Measurements from ENCODE around the gene PUM1. TPM values are rescaled to one million over a fixed set of nuclear protein-coding genes. Genes with fewer than 3 reads are reported as not detected.

Gene PUM1
- total RNA-seq, 1 donor from 2014 or later: 143 TPM

DNA sequence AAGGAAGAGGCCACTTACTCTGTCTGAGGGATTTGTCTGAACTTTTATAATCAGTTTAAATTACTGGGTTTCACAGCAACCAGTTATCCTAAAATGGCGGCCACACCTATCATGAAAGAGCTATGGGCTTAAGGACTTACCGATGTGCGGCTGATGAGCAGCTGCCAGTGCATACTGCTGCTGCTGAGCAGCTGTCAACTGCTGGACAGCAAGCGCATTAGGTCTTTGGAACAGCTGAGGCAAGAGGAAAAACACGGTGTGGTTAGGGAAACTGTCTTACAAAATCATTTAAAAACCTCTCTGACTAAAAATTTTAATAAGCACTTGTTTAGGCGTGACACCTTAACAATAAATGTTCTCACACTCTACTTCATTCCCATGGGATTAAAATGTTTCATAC is 84.3 kb downstream of the PUM1 start:
- peaks cover 18% of the 10 kb centered on the region for H3K36me3 Mint-ChIP-seq (ENCODE audit: low read depth, unreplicated experiment)

DNA sequence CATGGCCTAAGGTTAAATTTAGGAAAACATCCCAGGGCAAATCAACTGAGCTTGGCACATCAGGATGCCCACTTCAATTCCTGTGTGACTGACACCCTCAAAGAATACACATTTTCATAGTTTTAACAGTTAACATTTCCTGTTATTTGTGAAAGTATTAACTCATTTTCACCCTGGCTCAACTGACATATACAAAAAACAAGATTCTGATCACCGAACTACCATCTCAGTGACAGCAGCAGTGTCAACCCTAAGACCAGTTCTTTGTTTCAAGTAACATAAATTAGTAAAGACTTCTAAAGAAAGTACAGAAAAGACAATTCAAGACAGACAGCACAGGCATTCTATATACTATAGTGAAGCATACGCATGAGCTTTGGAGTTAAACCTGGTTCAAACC is 88.0 kb downstream of the PUM1 start:
- Mint-ChIP-seq H3K9me3 (ENCODE audit: unreplicated experiment) (no peaks in the 10 kb centered on the region), H3K36me3 (ENCODE audit: low read depth, unreplicated experiment) (peaks cover 20% of the 10 kb centered on the region), H3K27me3 (ENCODE audit: low read depth, unreplicated experiment) (no peaks in the 10 kb centered on the region), H3K27ac (ENCODE audit: unreplicated experiment) (no peak overlapping the region), H3K4me1 (ENCODE audit: low read depth, unreplicated experiment) (peaks cover 42% of the 10 kb centered on the region), H3K4me3 (ENCODE audit: unreplicated experiment) (peak overlapping the region; percentile 8)
- no peak overlapping the region for H3K9ac ChIP-seq (ENCODE audit: low read length)
- no peak for DNase-seq (ENCODE audit: low read depth)
- no peaks in the 10 kb centered on the region for H3K27me3 ChIP-seq (ENCODE audit: insufficient read depth, low read length)
- H3K4me2 ChIP-seq (ENCODE audit: low read length): no peak overlapping the region
- no peak overlapping the region for H3K27ac ChIP-seq (ENCODE audit: low read depth, low read length)
- no peaks in the 10 kb centered on the region for H3K9me3 ChIP-seq (ENCODE audit: insufficient read depth, low read depth, low read length)
- H2AFZ ChIP-seq (ENCODE audit: low read depth, low read length): no peak overlapping the region
- H3K4me3 ChIP-seq (ENCODE audit: insufficient read depth, low read depth, low read length): no peak overlapping the region
- H3K36me3 ChIP-seq (ENCODE audit: insufficient read depth, low read length): peaks cover 29% of the 10 kb centered on the region
- TF ChIP-seq, protein P1, sequence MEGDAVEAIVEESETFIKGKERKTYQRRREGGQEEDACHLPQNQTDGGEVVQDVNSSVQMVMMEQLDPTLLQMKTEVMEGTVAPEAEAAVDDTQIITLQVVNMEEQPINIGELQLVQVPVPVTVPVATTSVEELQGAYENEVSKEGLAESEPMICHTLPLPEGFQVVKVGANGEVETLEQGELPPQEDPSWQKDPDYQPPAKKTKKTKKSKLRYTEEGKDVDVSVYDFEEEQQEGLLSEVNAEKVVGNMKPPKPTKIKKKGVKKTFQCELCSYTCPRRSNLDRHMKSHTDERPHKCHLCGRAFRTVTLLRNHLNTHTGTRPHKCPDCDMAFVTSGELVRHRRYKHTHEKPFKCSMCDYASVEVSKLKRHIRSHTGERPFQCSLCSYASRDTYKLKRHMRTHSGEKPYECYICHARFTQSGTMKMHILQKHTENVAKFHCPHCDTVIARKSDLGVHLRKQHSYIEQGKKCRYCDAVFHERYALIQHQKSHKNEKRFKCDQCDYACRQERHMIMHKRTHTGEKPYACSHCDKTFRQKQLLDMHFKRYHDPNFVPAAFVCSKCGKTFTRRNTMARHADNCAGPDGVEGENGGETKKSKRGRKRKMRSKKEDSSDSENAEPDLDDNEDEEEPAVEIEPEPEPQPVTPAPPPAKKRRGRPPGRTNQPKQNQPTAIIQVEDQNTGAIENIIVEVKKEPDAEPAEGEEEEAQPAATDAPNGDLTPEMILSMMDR (IDR thresholded peaks at IDR 0.05; ENCODE audit: insufficient read depth, low read depth, low read length): no peak
- TF ChIP-seq EZH2 (IDR thresholded peaks at IDR 0.05; ENCODE audit: insufficient read depth, low read length): no peak
- H3K79me2 ChIP-seq (ENCODE audit: insufficient read depth, low read length): peaks cover 79% of the 10 kb centered on the region
- no peak for FAIRE-seq
- peaks cover 5% of the 10 kb centered on the region for H3K4me1 ChIP-seq (ENCODE audit: insufficient read depth, low read length)
- peaks cover 91% of the 10 kb centered on the region for H4K20me1 ChIP-seq (ENCODE audit: insufficient read depth, low read length)

More for the DNA sequence above, 84.3 kb downstream of the PUM1 start:
- Histone ChIP-seq H3K27ac (ENCODE audit: low read depth, low read length) (no peak overlapping the region), H4K20me1 (ENCODE audit: insufficient read depth, low read length) (peaks cover 97% of the 10 kb centered on the region), H2AFZ (ENCODE audit: low read depth, low read length) (no peak overlapping the region), H3K4me1 (ENCODE audit: insufficient read depth, low read length) (peaks cover 9% of the 10 kb centered on the region), H3K9ac (ENCODE audit: low read length) (no peak overlapping the region), H3K36me3 (ENCODE audit: insufficient read depth, low read length) (peaks cover 30% of the 10 kb centered on the region), H3K27me3 (ENCODE audit: insufficient read depth, low read length) (no peaks in the 10 kb centered on the region), H3K4me2 (ENCODE audit: low read length) (no peak overlapping the region), H3K79me2 (ENCODE audit: insufficient read depth, low read length) (peaks cover 96% of the 10 kb centered on the region), H3K4me3 (ENCODE audit: insufficient read depth, low read depth, low read length) (no peak overlapping the region), H3K9me3 (ENCODE audit: insufficient read depth, low read depth, low read length) (no peaks in the 10 kb centered on the region)
- FAIRE-seq: no peak
- Mint-ChIP-seq H3K4me1 (ENCODE audit: low read depth, unreplicated experiment) (peaks cover 50% of the 10 kb centered on the region), H3K27ac (ENCODE audit: unreplicated experiment) (no peak overlapping the region), H3K9me3 (ENCODE audit: unreplicated experiment) (no peaks in the 10 kb centered on the region), H3K4me3 (ENCODE audit: unreplicated experiment) (no peak overlapping the region), H3K27me3 (ENCODE audit: low read depth, unreplicated experiment) (no peaks in the 10 kb centered on the region)
- DNase-seq (ENCODE audit: low read depth): no peak
- TF ChIP-seq EZH2 (IDR thresholded peaks at IDR 0.05; ENCODE audit: insufficient read depth, low read length): no peak
- TF ChIP-seq, protein P1 (IDR thresholded peaks at IDR 0.05; ENCODE audit: insufficient read depth, low read depth, low read length): no peak

DNA sequence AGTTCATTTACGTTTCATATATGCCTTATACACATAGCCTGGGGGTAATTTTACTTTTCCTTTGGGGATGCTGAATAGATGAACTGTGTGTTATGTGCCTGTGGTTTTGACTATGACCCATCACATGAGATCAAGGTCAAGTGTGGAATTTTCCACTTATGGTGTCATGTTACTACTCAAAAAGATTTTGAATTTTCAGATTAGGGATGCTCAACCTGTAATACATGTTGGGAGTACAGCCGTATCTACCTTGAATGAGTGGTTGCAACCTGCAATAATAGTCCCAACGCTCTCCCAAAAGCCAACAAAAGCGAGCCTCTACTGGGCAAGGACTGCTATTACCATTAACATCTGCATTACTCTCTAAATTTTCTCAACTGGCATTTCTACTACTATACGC is 88.4 kb downstream of the PUM1 start:
- H3K9me3 Mint-ChIP-seq (ENCODE audit: unreplicated experiment): no peaks in the 10 kb centered on the region
- Histone ChIP-seq H3K9me3 (ENCODE audit: insufficient read depth, low read depth, low read length) (no peaks in the 10 kb centered on the region), H3K27ac (ENCODE audit: low read depth, low read length) (no peak overlapping the region), H3K4me1 (ENCODE audit: insufficient read depth, low read length) (peaks cover 5% of the 10 kb centered on the region), H3K4me2 (ENCODE audit: low read length) (peak overlapping the region; percentile 14), H3K79me2 (ENCODE audit: insufficient read depth, low read length) (peaks cover 75% of the 10 kb centered on the region), H3K27me3 (ENCODE audit: insufficient read depth, low read length) (no peaks in the 10 kb centered on the region), H3K36me3 (ENCODE audit: insufficient read depth, low read length) (peaks cover 29% of the 10 kb centered on the region), H2AFZ (ENCODE audit: low read depth, low read length) (no peak overlapping the region), H3K4me3 (ENCODE audit: insufficient read depth, low read depth, low read length) (no peak overlapping the region), H3K9ac (ENCODE audit: low read length) (no peak overlapping the region), H4K20me1 (ENCODE audit: insufficient read depth, low read length) (peaks cover 88% of the 10 kb centered on the region)
- no peaks in the 10 kb centered on the region for H3K27me3 Mint-ChIP-seq (ENCODE audit: low read depth, unreplicated experiment)
- peaks cover 39% of the 10 kb centered on the region for H3K4me1 Mint-ChIP-seq (ENCODE audit: low read depth, unreplicated experiment)
- FAIRE-seq (peak; percentile 94), DNase-seq (ENCODE audit: low read depth) (peak; percentile 46)
- H3K36me3 Mint-ChIP-seq (ENCODE audit: low read depth, unreplicated experiment): peaks cover 20% of the 10 kb centered on the region
- TF ChIP-seq, protein P1 (IDR thresholded peaks at IDR 0.05; ENCODE audit: insufficient read depth, low read depth, low read length): no peak
- no peak for TF ChIP-seq EZH2 (IDR thresholded peaks at IDR 0.05; ENCODE audit: insufficient read depth, low read length)
- H3K4me3 Mint-ChIP-seq (ENCODE audit: unreplicated experiment): peak overlapping the region; percentile 8
- H3K27ac Mint-ChIP-seq (ENCODE audit: unreplicated experiment): no peak overlapping the region

Data from astrocyte (in vitro differentiated cells and primary cell).